ENCODE measurements around the gene SPEF1. TPM values are rescaled to one million over a fixed set of nuclear protein-coding genes. Genes with fewer than 3 reads are reported as not detected.
A peak's percentile ranks its signal among the peaks of the same experiment; 100 is the strongest.

Gene SPEF1
- polyA plus RNA-seq, 3 donors = 1.3 to 2.0 (median 2.0) TPM

DNA sequence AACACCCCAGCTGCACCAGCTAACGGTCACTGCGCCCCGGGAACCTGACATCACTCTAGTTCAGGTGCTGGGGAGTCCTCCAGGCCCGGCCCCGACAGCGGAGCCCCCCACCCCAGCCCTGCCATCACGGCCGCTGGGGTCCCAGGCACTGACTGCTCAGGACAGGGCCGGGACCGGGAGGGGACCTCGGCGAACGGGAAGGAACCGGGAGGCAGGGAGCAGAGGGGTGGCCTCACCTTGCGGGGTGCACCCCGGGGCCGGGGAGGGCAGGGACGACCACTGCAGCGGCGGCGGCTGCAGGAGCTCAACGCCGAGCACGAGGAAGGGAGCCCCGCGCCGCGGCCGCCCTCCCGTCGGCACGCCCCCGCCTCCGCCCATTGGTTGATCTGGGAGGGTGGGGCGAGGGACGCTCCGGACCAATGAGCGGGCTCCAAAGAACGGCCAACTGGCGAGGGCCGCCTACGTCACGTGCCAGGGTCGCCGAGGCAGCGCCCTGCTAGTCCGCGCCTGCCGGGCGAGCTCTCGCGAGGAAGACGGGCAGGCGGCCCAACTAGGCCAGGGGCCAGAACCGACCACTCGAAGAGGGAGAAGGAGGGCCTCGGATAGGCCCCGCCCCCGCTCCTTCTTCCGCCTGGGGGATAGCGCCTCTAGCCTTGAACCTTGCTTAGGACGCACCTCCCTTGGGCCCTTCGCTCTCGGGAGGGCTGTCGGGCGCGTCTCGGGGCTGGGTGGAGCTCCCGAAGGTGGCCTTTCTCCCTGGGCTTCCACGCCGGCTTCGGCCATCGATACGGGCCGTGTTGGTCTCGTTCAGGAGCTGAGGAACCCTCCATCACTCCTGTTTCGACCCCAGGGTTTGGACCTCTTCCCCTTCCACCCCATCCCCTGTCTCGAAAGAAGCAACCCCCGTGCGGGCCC lies 13.6 kb downstream of the SPEF1 start, which contains the start of gene ADISSP:
ADISSP (minus strand) TSS at position 327 of the 915 bp plus-strand sequence. CDS start 7,653 bp downstream, outside the sequence.
- peak; percentile 88 to 97 (median 95) for DNase-seq (ENCODE audit: low read depth in 3 of 3, low spot score in 2 of 3)

DNA sequence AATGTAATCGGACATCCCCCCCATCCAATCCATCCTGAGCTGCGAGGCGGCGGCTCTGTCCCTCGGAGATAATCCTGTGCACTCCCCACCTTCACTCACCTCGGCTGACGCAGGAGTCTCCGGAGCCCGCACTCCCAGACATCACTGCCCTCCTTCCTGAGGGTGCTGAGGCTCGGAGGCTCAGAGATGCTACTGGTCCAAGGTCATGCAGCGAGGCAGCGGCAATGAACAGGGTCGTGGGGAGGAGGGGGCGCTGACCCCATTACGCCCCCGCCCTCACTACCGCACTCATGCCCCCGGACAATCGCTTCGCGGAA lies 14.2 kb downstream of the SPEF1 start:
- no peak for DNase-seq (ENCODE audit: low read depth in 3 of 3, low spot score in 2 of 3)

DNA sequence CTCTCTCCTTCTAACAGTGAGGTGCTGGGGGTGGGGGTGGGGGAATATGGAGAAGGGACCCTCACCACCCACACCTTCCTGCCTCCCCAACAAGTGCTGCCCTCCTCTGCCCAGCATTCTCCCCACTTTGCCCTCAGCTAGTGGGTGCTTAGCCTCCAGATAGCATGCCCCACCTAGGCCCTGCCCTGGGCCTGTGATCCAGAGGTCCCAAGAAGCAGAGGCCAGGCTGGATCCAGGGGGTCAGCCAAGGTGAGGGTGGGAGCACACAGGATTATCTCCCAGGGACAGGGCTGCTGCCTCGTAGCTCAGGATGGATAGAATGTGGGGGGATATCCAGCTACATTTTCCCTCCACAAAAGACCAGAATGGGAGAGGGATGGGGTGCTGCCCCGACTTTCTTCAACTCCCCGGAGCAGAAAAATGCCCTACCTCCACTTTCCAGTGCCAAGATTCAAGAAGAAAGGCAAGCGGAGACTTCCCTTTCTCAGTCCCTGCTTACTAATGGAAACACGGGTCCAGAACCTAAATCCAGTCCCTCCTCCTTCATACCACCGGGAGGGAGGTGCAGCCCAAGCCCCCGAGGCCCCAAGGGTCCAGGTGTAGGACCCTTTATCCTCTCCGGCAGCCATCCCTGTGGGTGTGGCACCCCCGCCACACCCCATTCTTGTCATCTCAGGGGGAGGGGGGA lies 14.7 kb downstream of the SPEF1 start:
- no peak for DNase-seq (ENCODE audit: low read depth in 3 of 3, low spot score in 2 of 3)

DNA sequence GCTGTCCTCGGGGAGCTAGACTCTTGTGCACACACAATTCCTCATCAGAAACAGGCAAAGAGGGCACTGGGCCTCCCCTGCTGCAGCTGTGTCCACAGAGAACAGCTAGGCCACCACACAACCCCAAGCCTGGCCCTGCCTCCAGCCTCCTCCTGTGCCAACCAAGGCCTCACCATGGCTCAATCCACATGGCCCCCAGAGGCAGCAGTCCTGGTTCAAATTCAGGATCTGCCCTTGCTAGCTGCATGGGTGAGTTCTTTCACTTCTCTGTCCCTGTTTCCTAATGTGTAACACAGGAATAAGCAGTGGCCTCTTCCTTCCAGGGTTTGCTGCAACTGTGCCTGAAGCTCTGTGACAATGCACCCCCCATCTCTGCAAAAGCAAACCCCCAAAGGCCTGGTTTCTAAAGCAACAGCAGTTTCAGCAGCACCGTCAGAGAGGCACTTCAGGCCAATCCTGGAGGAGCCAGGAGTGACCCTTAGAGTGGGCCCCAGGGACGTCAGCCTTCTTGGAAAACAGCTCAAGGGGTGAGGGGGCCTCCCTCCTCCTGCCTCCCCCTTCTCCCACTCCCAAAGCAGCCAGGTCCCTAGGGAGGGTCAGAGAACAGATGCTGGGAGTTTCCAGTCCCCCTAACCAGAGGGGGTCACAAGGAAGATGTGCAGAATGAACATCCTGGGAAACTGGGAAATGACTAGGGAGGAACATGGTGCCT lies 15.9 kb downstream of the SPEF1 start:
- no peak for DNase-seq (ENCODE audit: low read depth in 3 of 3, low spot score in 2 of 3)

DNA sequence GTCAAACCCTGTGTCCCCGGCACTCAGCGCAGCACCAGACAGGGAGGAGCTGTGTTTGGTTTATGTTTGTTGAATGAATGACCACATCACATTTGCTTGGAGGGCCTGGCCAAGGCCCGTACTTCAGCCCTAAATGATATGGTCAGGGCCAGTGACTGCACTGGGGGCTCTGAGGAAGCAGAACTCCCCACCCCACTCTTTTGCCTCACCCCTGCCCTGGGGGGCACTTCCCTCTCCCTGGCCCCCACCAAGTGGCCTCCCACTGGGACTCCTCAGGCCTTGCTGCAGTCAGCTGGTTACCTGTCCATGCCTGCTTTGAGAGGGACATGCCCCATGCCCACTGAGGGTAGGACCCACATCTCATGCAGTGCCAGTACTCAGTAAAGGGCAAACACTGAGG lies 16.6 kb downstream of the SPEF1 start:
- DNase-seq (ENCODE audit: low read depth in 3 of 3, low spot score in 2 of 3) = no peak

DNA sequence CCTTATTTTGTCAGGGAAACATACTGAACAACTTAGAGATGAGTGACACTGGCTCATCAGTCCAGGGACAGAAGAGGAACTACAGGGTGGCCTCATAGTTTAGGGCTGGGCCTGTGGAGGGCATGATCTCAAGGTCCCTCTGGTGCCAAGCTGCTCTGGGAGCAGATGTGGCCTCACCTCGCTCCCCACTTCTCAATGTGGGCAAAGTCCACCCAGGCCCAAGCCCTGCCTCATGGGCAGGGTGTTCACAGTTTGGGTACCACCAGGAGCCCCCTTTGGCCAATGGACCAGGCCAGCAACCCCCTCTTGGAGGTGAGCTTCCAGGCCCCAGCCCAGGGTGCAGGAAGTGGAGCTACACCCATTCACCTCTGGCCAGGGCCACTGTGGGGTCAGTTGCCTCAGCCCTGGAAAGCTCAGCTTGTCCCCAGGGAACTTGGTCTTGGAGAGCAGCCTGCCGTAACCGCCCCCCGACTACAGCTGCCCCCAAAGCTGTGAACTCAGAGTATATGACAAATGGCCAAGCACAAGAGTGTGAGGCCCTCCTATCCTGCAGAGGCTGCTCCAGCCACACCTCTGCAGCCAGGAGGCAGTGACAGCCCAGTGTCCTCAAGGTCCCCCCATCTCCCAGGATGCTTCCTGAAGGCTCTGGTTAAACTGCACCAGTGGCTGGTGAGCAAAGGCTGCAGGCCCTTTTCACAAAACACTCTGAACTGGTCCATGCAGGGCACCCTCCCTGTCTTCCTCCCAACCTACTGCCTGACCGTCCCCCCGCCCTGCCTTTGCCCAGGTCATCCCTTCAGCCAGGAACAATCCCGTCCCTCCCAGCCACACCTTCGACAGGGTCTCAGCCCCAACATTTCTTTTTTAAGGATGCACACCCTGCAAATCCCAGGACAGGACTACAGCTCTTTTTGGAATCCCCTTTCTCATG lies 17.3 kb downstream of the SPEF1 start:
- no peak for DNase-seq (ENCODE audit: low read depth in 3 of 3, low spot score in 2 of 3)

DNA sequence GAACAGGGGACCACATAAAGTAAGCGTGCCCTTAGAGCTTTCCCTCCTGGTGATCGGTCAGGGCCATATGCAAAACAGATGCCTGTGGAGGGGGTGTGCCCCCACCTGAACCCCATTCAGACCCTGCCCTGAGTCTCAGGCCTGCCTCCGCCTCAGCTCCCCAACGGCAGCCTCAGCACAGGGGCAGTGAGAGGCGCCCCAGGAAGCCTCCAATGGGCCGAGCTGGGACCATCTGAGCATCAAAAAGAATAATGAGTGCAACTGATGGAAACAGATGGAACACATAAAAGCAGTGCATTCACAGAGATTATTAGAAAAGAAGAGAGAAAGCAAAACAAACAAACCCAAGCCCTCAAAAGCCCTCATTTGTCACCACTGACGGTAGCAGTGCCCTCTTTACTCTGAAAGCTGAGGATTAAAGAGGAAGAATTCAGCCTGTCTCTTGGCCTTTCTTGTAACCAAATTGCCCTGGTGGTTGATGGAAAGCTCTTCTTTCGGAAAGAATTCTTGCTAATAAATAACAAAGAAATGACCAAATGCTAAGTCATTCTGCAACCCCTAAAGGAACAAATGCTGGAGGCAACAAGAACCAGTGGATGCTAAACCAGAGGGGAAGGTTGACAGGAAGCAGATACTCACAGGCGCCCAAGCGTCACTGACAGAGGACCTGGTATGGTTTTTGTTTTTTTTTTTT lies 20.4 kb downstream of the SPEF1 start:
- DNase-seq (ENCODE audit: low read depth in 3 of 3, low spot score in 2 of 3) = no peak

DNA sequence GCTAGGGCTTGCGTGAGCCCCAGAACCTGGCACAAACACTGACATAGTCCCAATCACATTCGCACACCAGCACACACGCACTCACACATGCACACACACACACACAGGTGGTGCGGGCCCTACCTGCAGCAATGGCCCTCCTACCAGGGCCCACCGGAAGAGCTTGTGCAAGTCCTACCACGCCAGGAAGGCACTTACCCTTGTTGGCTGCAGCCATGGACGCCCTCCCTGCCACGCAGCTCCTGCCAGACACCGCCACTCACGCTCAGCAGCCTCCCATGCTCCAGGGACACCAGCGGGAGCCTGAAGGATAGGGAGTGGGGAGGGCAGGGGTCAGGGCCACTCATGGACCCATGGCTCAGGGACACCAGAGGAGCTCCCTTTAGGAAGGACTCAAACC lies 21.4 kb downstream of the SPEF1 start:
- no peak for DNase-seq (ENCODE audit: low read depth in 3 of 3, low spot score in 2 of 3)

DNA sequence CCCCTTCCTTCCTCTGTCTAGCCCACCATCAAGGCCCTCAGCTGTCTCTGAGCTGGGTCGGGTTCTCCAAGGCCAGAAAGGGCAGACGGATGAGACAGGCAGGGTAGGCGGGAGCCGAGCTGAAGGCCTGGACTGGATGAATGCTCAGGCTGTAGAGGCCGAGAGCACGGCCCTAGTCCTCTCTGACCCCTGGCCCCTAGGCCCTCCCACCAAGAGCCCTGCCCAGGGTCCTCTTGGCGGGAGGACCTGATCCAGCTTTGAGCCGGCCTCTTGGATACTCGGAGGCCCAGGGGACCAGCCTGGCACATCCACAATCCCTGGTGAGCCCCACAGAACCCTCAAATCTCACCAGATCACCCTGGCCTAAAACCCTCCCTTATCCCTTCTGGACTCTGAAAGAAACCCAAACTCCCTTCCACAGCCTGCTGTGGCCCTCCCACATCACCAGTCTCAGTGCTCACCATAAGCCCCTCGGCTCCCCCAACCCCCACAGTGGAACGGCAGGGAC lies 21.9 kb downstream of the SPEF1 start:
- DNase-seq (ENCODE audit: low read depth in 3 of 3, low spot score in 2 of 3) = no peak

DNA sequence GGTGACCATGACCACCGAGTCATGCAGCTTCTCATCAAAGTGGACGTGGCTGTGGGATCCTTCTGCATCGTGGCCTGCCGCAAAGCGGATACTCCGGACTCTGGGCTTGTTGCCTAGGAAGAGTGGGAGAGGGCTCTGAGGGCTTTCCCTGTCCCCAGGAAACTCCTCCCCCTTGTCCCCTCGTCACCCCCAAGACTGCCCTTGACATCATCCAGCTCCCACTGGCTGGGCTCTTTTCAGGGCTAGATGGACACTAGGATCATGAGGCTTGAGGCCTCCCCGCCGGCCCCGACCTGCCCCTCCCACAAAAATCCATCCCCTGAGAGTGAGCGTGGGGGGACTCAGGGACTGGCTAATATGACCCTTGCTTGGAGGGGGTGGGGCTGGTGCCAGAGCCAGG lies 22.7 kb downstream of the SPEF1 start:
- DNase-seq (ENCODE audit: low read depth in 3 of 3, low spot score in 2 of 3) = no peak

DNA sequence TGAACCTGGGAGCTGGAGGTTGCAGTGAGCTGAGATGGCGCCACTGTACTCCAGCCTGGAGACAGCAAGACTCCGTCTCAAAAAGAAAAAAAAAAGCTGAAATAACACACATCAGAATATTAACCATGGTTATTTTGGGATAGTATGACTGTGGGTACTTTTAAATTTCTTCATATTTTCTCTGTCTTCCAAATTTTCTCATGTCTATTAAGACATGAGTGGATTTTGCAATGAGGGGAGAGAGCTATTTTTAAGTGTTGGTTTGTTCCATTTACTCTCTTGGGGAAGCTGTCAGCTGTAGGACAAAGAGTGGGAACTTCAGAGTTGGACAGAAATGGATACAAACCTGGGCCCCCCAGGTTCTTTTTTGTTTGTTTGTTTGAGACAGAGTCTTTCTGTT lies 24.0 kb downstream of the SPEF1 start:
- DNase-seq (ENCODE audit: low read depth in 3 of 3, low spot score in 2 of 3) = no peak

DNA sequence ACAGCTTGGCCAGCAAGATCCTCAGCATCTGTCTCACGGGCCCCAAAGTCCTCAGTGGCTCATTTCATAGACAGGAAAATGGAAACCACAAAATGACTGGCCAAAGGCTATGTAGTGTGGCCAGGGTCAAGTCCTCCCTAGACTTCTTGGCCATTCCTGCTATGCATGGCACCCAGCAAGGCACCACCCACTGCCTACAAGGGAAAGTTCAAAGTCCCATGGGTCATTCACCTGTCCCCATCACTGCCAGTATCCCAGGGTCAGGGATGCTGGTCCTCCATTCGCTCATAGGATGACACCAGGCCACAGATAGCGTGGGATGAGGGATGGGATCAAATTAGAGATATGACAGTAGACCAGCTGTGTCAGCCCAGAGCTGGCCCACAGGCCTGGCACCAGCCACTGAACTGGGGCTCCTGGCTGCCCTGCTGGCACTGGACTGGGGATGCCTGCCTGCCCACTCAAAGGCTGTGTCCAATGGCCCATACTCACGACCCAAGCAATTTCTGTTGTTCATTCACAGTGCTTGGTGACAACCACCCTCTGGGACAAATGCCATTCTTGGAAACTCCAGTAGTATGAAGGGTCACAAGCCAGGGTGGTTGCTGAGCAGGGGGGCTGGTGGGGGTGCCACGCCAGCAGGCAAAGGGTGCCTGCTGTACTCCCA lies 25.3 kb downstream of the SPEF1 start:
- no peak for DNase-seq (ENCODE audit: low read depth in 3 of 3, low spot score in 2 of 3)

DNA sequence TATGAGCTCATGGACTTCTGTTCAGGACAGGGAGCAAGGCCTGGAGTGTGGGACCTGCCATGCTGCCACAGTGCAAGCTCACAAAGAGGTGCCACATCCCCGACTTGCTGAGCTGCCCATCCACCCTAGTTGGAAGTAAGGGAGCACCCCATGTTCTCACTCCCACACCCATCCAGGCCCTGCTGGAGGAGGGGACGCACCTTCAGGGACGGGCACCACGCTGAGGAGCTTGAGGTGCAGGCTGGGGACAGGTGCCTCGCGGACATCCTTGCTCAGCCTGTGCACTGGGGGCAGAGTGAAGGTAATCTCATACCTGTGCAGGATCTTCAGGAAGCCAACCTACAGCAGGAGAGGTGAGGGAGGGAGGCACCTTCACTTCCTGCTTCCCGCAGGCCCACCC lies 26.0 kb downstream of the SPEF1 start:
- DNase-seq (ENCODE audit: low read depth in 3 of 3, low spot score in 2 of 3) = no peak

DNA sequence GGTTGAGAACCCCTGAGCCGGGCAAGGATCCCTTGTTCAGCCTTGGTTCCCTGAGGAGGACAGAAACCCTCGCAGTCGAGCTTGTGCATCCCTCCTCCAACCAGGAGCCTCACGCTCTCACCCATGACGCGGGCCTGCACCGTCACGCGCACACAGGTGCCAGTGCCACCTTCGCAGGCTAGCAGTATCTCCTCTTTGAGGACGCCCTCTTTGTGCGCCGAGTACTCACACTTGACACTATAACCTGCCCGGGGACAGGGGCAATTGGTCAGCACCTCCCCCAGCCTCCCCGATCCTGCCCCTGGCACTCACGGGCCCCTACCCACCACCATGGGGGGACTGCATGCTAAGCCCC lies 27.0 kb downstream of the SPEF1 start:
- DNase-seq (ENCODE audit: low read depth in 3 of 3, low spot score in 2 of 3) = no peak

DNA sequence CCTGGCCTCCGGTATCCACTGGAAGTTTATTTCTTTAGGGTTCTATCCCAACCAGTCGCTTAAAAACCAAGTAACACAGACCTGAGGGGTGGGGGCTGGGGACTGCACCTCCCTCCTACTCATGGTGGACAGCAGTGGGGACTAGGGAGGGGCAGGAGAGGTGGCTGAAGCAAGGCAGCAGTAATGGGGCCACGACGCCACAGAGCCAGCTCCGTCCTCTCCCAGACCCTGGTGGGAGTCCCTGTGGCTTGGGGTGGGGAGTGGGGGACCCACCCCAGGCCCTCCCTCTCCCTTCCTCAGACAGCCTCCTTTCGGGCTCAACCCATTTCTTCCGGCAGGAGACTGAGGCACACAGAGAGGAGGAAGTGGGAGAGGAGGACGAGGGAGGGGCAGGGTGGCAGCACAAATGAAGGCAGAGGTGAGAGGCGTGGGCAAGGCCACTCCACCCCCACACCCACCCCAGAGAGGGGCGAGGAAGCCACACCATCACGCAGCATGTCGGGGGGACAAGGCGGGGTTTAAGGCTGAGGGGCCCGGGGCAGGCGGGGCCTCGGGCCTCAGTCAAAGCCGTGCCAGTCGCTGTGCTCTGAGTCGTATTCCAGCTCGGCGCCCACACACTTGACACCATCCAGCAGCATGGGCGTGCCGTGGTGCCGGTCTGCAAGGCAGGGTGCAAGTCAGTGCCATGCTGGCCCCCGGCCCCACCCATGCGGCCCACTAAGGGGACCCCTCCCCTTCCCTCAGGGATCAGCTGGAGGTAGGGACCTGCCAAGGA lies 27.6 kb downstream of the SPEF1 start:
- no peak for DNase-seq (ENCODE audit: low read depth in 3 of 3, low spot score in 2 of 3)

DNA sequence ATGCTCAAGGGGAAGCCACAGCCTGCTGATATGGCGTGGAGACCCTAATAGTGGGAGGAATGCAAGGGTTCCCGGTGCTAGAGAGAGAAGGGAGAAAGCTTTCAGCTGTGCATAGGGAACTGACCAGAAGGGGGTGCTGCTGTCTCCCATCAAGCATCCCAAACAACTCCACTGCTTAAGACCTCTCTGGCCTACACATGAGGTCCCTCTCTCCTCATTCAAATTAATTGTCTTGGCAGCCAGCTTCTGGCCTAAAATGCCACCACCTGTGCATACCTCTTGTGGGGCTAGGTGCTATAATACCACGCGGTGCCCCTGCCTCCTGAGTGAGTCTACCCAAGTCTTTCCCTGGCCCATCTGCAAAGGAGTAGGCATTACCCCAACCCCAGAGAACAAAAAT lies 28.1 kb downstream of the SPEF1 start:
- DNase-seq (ENCODE audit: low read depth in 3 of 3, low spot score in 2 of 3) = no peak

DNA sequence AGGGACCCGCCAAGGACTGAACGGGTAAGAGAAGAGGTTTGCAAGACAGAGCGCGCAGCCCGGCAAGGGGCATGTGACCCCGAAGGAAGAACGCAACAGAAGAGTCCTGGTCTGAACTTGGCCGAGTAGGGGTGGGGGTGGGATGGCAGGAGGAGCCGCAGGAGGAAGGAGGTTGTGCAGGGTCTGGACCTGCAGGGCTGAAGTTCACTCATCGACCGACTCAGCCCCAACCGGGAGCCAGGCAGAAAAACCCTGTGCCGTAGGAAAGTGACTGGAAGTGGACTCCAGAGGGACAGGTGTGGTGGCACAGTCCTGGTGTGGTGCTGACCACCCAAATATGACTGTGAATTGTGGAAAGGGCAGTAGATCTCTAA lies 28.9 kb downstream of the SPEF1 start:
- no peak for DNase-seq (ENCODE audit: low read depth in 3 of 3, low spot score in 2 of 3)

DNA sequence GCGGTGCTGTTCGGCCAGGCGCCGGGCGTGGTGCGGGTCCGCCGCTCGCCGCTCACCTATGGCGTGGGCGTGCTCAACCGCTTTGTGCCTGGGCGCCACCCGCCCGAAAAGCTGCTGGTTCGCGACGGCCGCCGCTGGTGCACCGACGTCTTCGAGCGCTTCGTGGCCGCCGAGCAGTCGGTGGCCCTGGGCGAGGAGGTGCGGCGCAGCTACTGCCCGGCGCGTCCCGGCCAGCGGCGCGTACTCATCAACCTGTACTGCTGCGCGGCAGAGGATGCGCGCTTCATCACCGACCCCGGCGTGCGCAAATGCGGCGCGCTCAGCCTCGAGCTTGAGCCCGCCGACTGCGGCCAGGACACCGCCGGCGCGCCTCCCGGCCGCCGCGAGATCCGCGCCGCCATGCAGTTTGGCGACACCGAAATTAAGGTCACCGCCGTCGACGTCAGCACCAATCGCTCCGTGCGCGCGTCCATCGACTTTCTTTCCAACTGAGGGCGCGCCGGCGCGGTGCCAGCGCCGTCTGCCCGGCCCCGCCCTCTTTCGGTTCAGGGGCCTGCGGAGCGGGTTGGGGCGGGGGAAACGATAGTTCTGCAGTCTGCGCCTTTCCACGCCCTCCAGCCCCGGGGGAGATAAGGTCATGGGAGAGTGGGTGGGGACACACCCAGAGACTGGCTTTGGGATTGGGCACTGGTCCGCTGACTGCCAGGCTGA lies 29.4 kb downstream of the SPEF1 start:
- DNase-seq (ENCODE audit: low read depth in 3 of 3, low spot score in 2 of 3) = no peak

Data from right renal cortex interstitium (tissue), 3 donors.